ENCODE measurements around the gene DHX30. TPM values are rescaled to one million over a fixed set of nuclear protein-coding genes. Genes with fewer than 3 reads are reported as not detected.

The DHX30 gene
- total RNA-seq, 1 donor: 51.5 TPM

DNA sequence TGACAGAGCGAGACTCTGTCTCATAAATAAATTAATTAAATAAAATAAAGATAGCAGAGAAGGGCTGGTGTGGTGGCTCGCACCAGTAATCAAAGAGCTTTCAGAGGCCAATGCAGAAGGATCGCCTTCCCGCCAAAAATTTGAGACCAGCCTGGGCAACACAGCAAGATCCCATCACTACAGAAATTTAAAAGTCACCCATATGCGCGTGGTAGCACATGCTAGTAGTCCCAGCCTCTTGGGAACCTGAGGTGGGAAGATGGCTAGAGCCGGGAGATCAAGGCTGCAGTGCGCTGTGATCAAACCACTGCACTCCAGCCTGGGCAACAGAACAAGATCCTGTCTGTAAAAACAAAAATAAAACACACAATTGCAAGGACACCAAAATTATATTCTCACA, 30.9 kb upstream of the DHX30 start:
- TF ChIP-seq, protein P1, sequence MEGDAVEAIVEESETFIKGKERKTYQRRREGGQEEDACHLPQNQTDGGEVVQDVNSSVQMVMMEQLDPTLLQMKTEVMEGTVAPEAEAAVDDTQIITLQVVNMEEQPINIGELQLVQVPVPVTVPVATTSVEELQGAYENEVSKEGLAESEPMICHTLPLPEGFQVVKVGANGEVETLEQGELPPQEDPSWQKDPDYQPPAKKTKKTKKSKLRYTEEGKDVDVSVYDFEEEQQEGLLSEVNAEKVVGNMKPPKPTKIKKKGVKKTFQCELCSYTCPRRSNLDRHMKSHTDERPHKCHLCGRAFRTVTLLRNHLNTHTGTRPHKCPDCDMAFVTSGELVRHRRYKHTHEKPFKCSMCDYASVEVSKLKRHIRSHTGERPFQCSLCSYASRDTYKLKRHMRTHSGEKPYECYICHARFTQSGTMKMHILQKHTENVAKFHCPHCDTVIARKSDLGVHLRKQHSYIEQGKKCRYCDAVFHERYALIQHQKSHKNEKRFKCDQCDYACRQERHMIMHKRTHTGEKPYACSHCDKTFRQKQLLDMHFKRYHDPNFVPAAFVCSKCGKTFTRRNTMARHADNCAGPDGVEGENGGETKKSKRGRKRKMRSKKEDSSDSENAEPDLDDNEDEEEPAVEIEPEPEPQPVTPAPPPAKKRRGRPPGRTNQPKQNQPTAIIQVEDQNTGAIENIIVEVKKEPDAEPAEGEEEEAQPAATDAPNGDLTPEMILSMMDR (IDR thresholded peaks at IDR 0.05; ENCODE audit: insufficient read depth, low read length): no peak
- H3K4me3 ChIP-seq (ENCODE audit: low read depth, low read length): no peak overlapping the region
- no peak for DNase-seq (ENCODE audit: low read depth)

DNA sequence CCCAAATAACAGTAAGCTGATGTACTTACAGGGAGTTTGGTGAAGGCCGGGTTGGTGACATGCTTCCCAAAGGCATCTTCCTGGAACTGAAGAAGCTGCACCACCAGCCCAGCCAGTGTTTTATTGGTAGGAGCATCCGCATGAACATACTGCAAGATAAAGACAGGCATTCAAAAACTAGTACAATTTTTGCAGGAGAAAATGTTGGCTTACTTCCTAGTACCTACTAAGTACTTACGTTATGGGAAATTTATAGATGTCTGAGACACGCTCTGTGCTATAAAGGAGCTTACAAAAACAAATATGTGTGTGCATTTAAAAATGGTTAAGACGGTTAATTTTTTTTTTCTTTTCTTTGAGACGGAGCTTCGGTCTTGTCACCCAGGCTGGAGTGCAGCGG, 30.1 kb upstream of the DHX30 start:
- no peak overlapping the region for H3K4me3 ChIP-seq (ENCODE audit: low read depth, low read length)
- TF ChIP-seq, protein P1 (IDR thresholded peaks at IDR 0.05; ENCODE audit: insufficient read depth, low read length): no peak
- no peak for DNase-seq (ENCODE audit: low read depth)

DNA sequence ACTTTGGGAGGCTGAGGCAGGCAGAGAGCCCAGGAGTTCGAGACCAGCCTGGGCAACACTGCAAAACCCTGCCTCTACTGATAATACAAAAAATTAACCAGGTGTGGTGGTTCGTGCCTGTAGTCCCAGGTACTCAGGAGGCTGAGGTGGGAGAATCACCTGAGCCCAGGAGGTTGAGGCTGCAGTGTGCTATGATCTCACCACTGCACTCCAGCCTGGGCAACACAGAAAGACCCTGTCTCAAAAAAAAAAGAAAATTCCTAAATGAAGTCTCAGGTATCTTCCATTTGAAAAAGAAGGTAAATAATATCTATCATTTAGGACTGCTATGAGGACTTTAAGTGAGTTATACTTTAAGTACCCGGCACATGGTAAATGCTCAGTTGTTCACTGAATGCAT, 24.2 kb upstream of the DHX30 start:
- H3K4me3 ChIP-seq (ENCODE audit: low read depth, low read length): no peak overlapping the region
- TF ChIP-seq, protein P1 (IDR thresholded peaks at IDR 0.05; ENCODE audit: insufficient read depth, low read length): no peak
- DNase-seq (ENCODE audit: low read depth): no peak

DNA sequence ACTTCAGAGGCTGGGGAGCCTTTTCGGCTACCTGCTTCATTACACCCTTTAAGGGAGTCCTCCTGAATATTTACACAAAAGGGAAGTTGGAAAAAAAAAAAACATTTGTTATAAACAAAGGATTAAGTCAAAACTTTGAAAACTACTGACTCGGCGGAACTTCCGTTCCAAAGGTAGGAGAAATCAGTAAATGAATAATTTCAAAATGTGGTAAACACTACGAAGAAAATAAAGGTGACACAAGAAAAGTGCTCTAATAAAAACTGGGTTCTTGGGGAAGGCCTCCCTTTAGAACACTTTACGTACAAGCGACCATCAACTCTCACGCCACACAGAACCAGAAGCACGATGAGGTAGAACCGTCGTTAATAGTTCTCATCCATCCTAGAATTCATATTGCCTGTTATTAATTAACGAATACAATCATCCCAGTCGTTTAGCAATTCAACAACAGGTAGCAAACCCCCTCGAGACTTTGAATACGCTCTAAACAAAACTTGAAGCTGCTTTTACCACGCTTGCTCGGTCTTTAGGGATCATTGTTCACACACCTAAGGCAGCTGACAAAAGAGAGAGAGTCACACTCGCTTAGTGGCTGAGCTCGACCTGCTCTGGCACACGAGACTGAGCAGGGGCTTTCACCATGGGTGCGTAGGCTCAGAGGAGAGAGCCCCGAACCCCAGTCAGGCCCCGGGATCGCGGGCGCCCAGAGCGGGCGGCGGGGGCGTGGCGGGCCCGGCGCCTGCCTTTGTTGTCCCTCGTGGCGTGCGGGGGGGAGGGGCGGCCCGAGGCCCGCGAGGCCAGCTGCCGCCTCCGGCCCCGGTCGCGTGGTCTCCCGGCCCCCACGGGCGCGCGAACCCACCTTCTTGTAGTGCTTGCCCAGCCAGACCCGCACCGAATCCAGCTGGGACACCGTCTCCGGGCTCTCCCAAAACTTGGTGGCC, 21.9 kb upstream of the DHX30 start:
- TF ChIP-seq, protein P1 (IDR thresholded peaks at IDR 0.05; ENCODE audit: insufficient read depth, low read length): no peak
- H3K4me3 ChIP-seq (ENCODE audit: low read depth, low read length): peak overlapping the region; percentile 93
- peak; percentile 34 for DNase-seq (ENCODE audit: low read depth)

DNA sequence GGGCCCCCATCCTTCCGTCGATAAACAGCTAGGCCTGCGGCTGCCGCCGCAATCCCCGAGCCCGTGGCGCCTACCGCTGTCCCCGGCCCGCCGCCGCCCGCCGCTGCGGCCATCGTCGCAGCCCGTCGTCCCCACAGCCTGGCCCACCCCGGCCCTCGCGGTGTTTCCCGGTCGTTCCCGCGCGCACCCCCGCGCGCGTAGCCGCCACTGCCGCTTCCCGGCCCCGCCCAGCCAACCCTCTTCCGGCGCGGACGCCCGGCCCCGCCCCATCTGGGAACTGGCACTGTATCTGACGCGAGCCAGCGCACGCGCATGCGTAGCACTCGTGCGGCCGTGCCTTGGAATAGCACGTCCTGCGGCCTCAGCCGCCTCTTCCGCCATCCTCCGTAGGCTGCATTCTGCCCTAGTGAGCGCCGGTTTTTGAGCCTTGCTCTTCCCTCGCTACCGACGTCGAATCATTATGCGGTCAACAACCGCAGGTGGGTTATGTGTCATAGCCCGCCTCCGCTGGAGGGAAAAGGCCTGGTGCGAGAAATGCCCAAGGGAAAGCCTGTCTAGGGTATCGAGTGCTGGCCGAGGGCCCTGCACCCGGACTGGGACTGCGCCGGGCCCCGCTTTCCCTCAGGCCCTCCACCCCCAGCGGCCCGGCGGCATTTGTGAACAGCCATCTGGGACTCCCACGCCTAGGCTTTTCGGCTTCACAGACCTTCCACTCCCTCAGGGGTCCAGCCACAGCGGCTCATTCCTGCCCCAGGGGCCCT, 21.1 kb upstream of the DHX30 start, which contains the start of gene SMARCC1:
SMARCC1 (minus strand) TSS at position 209 of the 761 bp plus-strand sequence; CDS start at position 113, 96 bp downstream.
- TF ChIP-seq, protein P1 (IDR thresholded peaks at IDR 0.05; ENCODE audit: insufficient read depth, low read length): peak; percentile 1
- H3K4me3 ChIP-seq (ENCODE audit: low read depth, low read length): peak within 1 kb of the TSS; percentile 93
- peak; percentile 96 for DNase-seq (ENCODE audit: low read depth)

DNA sequence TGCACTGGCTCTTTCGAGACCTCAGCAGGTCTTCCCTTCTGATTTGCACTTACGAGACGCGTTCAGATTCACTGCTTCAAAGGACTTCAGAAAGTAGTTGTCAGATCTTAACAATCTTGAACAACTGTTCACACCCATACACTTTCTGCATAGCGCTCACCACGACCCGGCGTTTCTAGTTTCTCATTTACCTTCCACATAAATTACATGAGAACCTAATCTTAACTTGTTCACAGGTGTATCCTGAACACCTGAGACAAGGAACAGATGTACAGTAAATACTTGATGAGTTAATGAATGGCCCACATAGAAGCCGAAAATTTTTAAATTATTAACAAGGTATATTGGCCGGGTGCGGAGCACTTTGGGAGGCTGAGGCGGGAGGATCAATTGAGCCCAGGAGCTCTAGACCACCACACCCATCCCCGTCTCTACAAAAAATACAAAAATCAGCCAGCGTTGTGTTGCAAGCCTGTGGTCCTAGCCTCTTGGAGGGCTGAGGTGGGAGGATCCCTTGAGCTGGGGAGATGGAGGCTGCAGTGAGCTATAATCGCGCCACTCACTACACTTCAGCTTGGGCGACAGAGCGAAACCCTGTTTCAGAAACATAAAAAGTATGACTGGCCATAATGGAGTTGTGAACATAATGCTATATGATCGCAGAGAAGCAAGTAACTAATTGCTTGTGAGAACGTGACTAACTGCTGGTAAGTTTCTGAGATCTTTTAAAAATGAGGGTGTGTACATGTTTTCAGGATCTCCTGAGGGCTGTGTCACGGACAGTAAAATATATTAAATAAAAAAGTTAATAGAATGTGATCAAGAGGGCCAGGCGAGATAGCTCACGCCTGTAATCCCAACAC, 20.3 kb upstream of the DHX30 start:
- no peak for DNase-seq (ENCODE audit: low read depth)
- peak overlapping the region; percentile 80 for H3K4me3 ChIP-seq (ENCODE audit: low read depth, low read length)
- TF ChIP-seq, protein P1 (IDR thresholded peaks at IDR 0.05; ENCODE audit: insufficient read depth, low read length): no peak
